GM23338 (cell line): ENCODE data around the gene CACNA1C. TPM values are rescaled to one million over a fixed set of nuclear protein-coding genes. Genes with fewer than 3 reads are reported as not detected.

Source experiments
- ATAC-seq: fragments of 200-7000 bp; cut with Tn5 transposase; 3 replicates; pipeline ENCODE4 v1.9.1; 2020
- DNase-seq: peaks from one replicate; pipeline ENCODE4 v3.0.0-alpha.2; 2015; ENCODE audit warnings: low spot score
- H2AFZ ChIP-seq: fragments of 200-600 bp; sonication (generic); 2 replicates; pipeline ENCODE4 v1.8.0; 2016; ENCODE audit warnings: antibody characterized with exemption, mild to moderate bottlenecking, moderate library complexity
- H3F3A ChIP-seq: fragments of 200-600 bp; sonication (generic); replicated peaks from 2 replicates; pipeline ENCODE4 v1.8.0; 2017; ENCODE audit warnings: antibody characterized with exemption, mixed run types, low read depth
- H3K27ac ChIP-seq: fragments of 200-600 bp; sonication (generic); 2 replicates; pipeline ENCODE4 v1.6.1; 2016; ENCODE audit warnings: low read depth
- H3K27me3 ChIP-seq: fragments of 200-600 bp; sonication (generic); 2 replicates; pipeline ENCODE4 v1.8.0; 2016; ENCODE audit warnings: mild to moderate bottlenecking, mixed run types, moderate library complexity; ENCODE audit not compliant: insufficient read depth
- H3K36me3 ChIP-seq: fragments of 200-600 bp; sonication (generic); 2 replicates; pipeline ENCODE4 v1.8.0; 2016; ENCODE audit warnings: mild to moderate bottlenecking; ENCODE audit not compliant: insufficient read depth
- H3K4me1 ChIP-seq: fragments of 200-600 bp; sonication (generic); 2 replicates; pipeline ENCODE4 v1.8.0; 2016; ENCODE audit warnings: mild to moderate bottlenecking, moderate library complexity; ENCODE audit not compliant: insufficient read depth
- H3K4me2 ChIP-seq: fragments of 200-600 bp; sonication (generic); 2 replicates; pipeline ENCODE4 v1.7.1; 2017; ENCODE audit warnings: mixed run types
- H3K4me3 ChIP-seq: fragments of 200-600 bp; sonication (generic); 2 replicates; pipeline ENCODE4 v1.6.1; 2016; ENCODE audit warnings: mixed run types
- H3K79me2 ChIP-seq: fragments of 200-600 bp; sonication (generic); replicated peaks from 2 replicates; pipeline ENCODE4 v1.8.0; 2017; ENCODE audit warnings: mild to moderate bottlenecking; ENCODE audit not compliant: insufficient read depth
- H3K9me2 ChIP-seq: fragments of 200-600 bp; sonication (generic); 2 replicates; pipeline ENCODE4 v1.8.0; 2017; ENCODE audit not compliant: insufficient read depth
- H4K20me1 ChIP-seq: fragments of 200-600 bp; sonication (generic); replicated peaks from 2 replicates; pipeline ENCODE4 v1.8.0; 2017; ENCODE audit warnings: mild to moderate bottlenecking; ENCODE audit not compliant: insufficient read depth
- H3K27ac Mint-ChIP-seq: 2 replicates; pipeline ENCODE4 v1.8.0; 2020; ENCODE audit warnings: inconsistent platforms, mild to moderate bottlenecking, moderate library complexity, mixed read lengths
- H3K27me3 Mint-ChIP-seq: 3 replicates; pipeline ENCODE4 v1.8.0; 2022; ENCODE audit warnings: low read depth, mild to moderate bottlenecking, moderate library complexity, mixed read lengths, inconsistent platforms; ENCODE audit not compliant: insufficient read depth, poor library complexity
- H3K36me3 Mint-ChIP-seq: 3 replicates; pipeline ENCODE4 v1.8.0; 2021; ENCODE audit warnings: low read depth, mild to moderate bottlenecking, inconsistent platforms, moderate library complexity, mixed read lengths
- H3K4me1 Mint-ChIP-seq: 3 replicates; pipeline ENCODE4 v1.8.0; 2020; ENCODE audit warnings: mild to moderate bottlenecking, inconsistent platforms, mixed read lengths
- H3K4me3 Mint-ChIP-seq: 3 replicates; pipeline ENCODE4 v1.8.0; 2021; ENCODE audit warnings: moderate library complexity, mild to moderate bottlenecking, inconsistent platforms, mixed read lengths
- H3K9me3 Mint-ChIP-seq: 3 replicates; pipeline ENCODE4 v1.8.0; 2020; ENCODE audit warnings: moderate library complexity, mild to moderate bottlenecking, inconsistent platforms, mixed read lengths
- CREB1 ChIP-seq: fragments of 250-450 bp; sonication (Bioruptor Pico); IDR thresholded peaks from 2 replicates; pipeline ENCODE4 v1.5.0; 2020; ENCODE audit warnings: low read depth, mild to moderate bottlenecking, moderate library complexity
- ETS1 ChIP-seq: IDR thresholded peaks from 2 replicates; pipeline ENCODE4 v1.6.1; 2016; ENCODE audit warnings: antibody characterized with exemption
- EZH2phosphoT487 ChIP-seq: fragments of 200-600 bp; sonication (generic); IDR thresholded peaks from one replicate; pipeline ENCODE4 v1.8.1; 2018; ENCODE audit warnings: antibody characterized with exemption; ENCODE audit not compliant: unreplicated experiment
- JUNB ChIP-seq: IDR thresholded peaks from one replicate; pipeline ENCODE4 v1.6.1; 2016; ENCODE audit warnings: antibody characterized with exemption; ENCODE audit not compliant: unreplicated experiment
- NANOG ChIP-seq: IDR thresholded peaks from 2 replicates; pipeline ENCODE4 v1.6.1; 2016; ENCODE audit warnings: antibody characterized with exemption, borderline replicate concordance
- POLR2AphosphoS5 ChIP-seq: IDR thresholded peaks from 2 replicates; pipeline ENCODE4 v1.6.1; 2016; ENCODE audit warnings: antibody characterized with exemption, low read depth
- REST ChIP-seq: IDR thresholded peaks from one replicate; pipeline ENCODE4 v1.6.1; 2018; ENCODE audit warnings: antibody characterized with exemption; ENCODE audit not compliant: unreplicated experiment
- ZNF114 ChIP-seq: fragments of 250-450 bp; sonication (Bioruptor Pico); IDR thresholded peaks from 2 replicates; pipeline ENCODE4 v1.5.0; 2020; ENCODE audit warnings: mild to moderate bottlenecking, moderate library complexity
- ZNF331 ChIP-seq: fragments of 250-450 bp; sonication (Bioruptor Pico); IDR thresholded peaks from 2 replicates; pipeline ENCODE4 v1.5.0; 2020; ENCODE audit warnings: low read depth, mild to moderate bottlenecking, moderate library complexity
- polyA plus RNA-seq: library from polyadenylated mRNA; unstranded; fragments of >200 nt; fragmentation: Nextera tagmentation; extraction: Ambion mirVana; gene quantifications from 2 replicates; pipeline ENCODE4 v1.2.1, GENCODE V29; 2016
- total RNA-seq: library from RNA; depleted of rRNA; stranded (reverse); fragments of >200 nt; shearing (Covaris generic); gene quantifications from 2 replicates; pipeline ENCODE4 v1.2.3, GENCODE V29; 2014

CACNA1C gene
- total and polyA plus RNA-seq, 2 experiments from 2014 or later, result 0.78 to 2.1 TPM

- TF ChIP-seq CREB1 (CRISPR knock-in tag) (no peak), ZNF331 (no peak), ZNF114 (CRISPR knock-in tag) (no peak), JUNB (no peak), EZH2phosphoT487 (no peak), REST (no peak)
These were observed 49.1 kb upstream of the CACNA1C start (continued) for GRCh38 chr12:2003676-2004112.

- H3K4me1 Mint-ChIP-seq, result peaks cover 36% of the 10 kb centered on the region
- peak within 1 kb of the TSS; percentile 97 for H3K27ac Mint-ChIP-seq
- H3K79me2 ChIP-seq, result peaks cover 44% of the 10 kb centered on the region
- peaks cover 2% of the 10 kb centered on the region for H3K27me3 Mint-ChIP-seq
- H3K27me3 ChIP-seq, result no peaks in the 10 kb centered on the region
- H2AFZ ChIP-seq, result peak within 1 kb of the TSS; percentile 89; the same call in 1 of the 2 replicates
- H3K36me3 ChIP-seq, result no peaks in the 10 kb centered on the region
- peaks cover 26% of the 10 kb centered on the region for H3K4me1 ChIP-seq
- peak; percentile 98 for DNase-seq
- peak within 1 kb of the TSS; percentile 89 for H3K4me3 Mint-ChIP-seq
- H3K4me2 ChIP-seq, result peak within 1 kb of the TSS; percentile 94
- H3K36me3 Mint-ChIP-seq, result no peaks in the 10 kb centered on the region
- H3K9me2 ChIP-seq, result no peaks in the 10 kb centered on the region
- H4K20me1 ChIP-seq, result no peaks in the 10 kb centered on the region
- no peaks in the 10 kb centered on the region for H3K9me3 Mint-ChIP-seq
- peak within 1 kb of the TSS; percentile 94 for H3K4me3 ChIP-seq
- peak; percentile 99 for ATAC-seq
- H3K27ac ChIP-seq, result peak within 1 kb of the TSS; percentile 95
- H3F3A ChIP-seq, result no peaks in the 10 kb centered on the region
- no peak for TF ChIP-seq REST
- no peak for TF ChIP-seq NANOG
- peak; percentile 85 for TF ChIP-seq POLR2AphosphoS5
- peak; percentile 68; the same call in 1 of the 2 replicates for TF ChIP-seq ETS1
- TF ChIP-seq ZNF114 (CRISPR knock-in tag), result no peak
These were observed 48.5 kb upstream of the CACNA1C start, which contains the start of gene DCP1B for GRCh38 chr12:2004113-2004929. DCP1B (minus strand) TSS chr12:2004457; CDS start chr12:2004431, 26 bp downstream.
